Loucy (cell line): Measurements from ENCODE around the gene FGF11.

Source experiments
- EZH2phosphoT487 ChIP-seq: fragments of 200-600 bp; IDR thresholded peaks from 2 replicates; pipeline ENCODE4 v1.6.1; 2018; ENCODE audit warnings: antibody characterized with exemption, mild to moderate bottlenecking, moderate library complexity, borderline replicate concordance
- TF ChIP-seq, protein P1 (sequence below): fragments of 200-600 bp; sonication (generic); conservative IDR thresholded peaks from 2 replicates; pipeline ENCODE4 v1.5.1; 2014; ENCODE audit warnings: mild to moderate bottlenecking, antibody characterized with exemption, low read length

DNA sequence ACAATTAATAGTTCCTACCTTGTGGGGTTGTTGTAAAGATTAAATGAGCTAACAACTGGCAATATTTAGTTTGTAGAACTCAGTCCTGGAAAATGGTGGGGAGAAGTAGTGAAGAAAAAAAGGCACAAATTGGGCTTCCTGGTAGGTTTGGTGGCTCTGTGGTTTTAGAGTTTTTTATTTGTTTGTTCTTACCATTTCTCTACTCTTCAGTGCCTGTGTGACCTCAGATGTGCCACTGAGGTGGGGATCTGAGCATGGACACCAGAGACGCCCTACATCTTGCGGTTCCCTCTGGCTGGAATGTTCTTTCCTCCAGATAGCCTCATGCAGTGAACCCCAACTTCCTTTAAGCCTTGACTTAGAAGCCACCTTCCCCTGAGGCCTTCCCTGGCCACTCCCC is 32.4 kb downstream of the FGF11 start:
- TF ChIP-seq, protein P1, sequence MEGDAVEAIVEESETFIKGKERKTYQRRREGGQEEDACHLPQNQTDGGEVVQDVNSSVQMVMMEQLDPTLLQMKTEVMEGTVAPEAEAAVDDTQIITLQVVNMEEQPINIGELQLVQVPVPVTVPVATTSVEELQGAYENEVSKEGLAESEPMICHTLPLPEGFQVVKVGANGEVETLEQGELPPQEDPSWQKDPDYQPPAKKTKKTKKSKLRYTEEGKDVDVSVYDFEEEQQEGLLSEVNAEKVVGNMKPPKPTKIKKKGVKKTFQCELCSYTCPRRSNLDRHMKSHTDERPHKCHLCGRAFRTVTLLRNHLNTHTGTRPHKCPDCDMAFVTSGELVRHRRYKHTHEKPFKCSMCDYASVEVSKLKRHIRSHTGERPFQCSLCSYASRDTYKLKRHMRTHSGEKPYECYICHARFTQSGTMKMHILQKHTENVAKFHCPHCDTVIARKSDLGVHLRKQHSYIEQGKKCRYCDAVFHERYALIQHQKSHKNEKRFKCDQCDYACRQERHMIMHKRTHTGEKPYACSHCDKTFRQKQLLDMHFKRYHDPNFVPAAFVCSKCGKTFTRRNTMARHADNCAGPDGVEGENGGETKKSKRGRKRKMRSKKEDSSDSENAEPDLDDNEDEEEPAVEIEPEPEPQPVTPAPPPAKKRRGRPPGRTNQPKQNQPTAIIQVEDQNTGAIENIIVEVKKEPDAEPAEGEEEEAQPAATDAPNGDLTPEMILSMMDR: no peak
- no peak for TF ChIP-seq EZH2phosphoT487
